H9 (cell line): Measurements from ENCODE around the gene RAB11FIP4. TPM values are rescaled to one million over a fixed set of nuclear protein-coding genes. Genes with fewer than 3 reads are reported as not detected.

Experiments
- DNase-seq: peaks from one replicate; pipeline ENCODE4 v3.0.0-alpha.2; 2017
- H2AFZ ChIP-seq: one replicate; pipeline ENCODE4 v1.6.1; 2013; ENCODE audit warnings: mild to moderate bottlenecking, low read length, control low read depth, moderate library complexity
- H2AK5ac ChIP-seq: 2 replicates; pipeline ENCODE4 v1.6.1; 2013; ENCODE audit warnings: low read length, control low read depth, mixed read lengths; ENCODE audit not compliant: insufficient read length
- H2BK120ac ChIP-seq: one replicate; pipeline ENCODE4 v1.6.1; 2013; ENCODE audit warnings: low read depth, mild to moderate bottlenecking, low read length, control low read depth, inconsistent platforms; ENCODE audit not compliant: poor library complexity, severe bottlenecking
- H2BK12ac ChIP-seq: 2 replicates; pipeline ENCODE4 v1.6.1; 2013; ENCODE audit warnings: low read length, control low read depth, mixed read lengths, low read depth; ENCODE audit not compliant: insufficient read length
- H2BK15ac ChIP-seq: 2 replicates; pipeline ENCODE4 v1.6.1; 2013; ENCODE audit warnings: low read depth, low read length, control low read depth
- H2BK20ac ChIP-seq: one replicate; pipeline ENCODE4 v1.6.1; 2013; ENCODE audit warnings: low read depth, mild to moderate bottlenecking, low read length, control low read depth, inconsistent platforms; ENCODE audit not compliant: poor library complexity, severe bottlenecking
- H2BK5ac ChIP-seq: 2 replicates; pipeline ENCODE4 v1.6.1; 2013; ENCODE audit warnings: low read length, control low read depth, mixed read lengths; ENCODE audit not compliant: insufficient read length
- H3K14ac ChIP-seq: 2 replicates; pipeline ENCODE4 v1.6.1; 2013; ENCODE audit warnings: low read length, control low read depth; ENCODE audit not compliant: insufficient read depth
- H3K18ac ChIP-seq: 2 replicates; pipeline ENCODE4 v1.6.1; 2013; ENCODE audit warnings: low read depth, mild to moderate bottlenecking, mixed read lengths, low read length, control low read depth; ENCODE audit not compliant: insufficient read length
- H3K23ac ChIP-seq: 2 replicates; pipeline ENCODE4 v1.6.1; 2013; ENCODE audit warnings: low read length, control low read depth, mixed read lengths, low read depth; ENCODE audit not compliant: insufficient read length
- H3K23me2 ChIP-seq: 2 replicates; pipeline ENCODE4 v1.6.1; 2013; ENCODE audit warnings: low read depth, mild to moderate bottlenecking, mixed read lengths, low read length, control low read depth; ENCODE audit not compliant: insufficient read length, poor library complexity, severe bottlenecking
- H3K27ac ChIP-seq: 2 replicates; pipeline ENCODE4 v1.5.1; 2013; ENCODE audit warnings: low read length, control low read depth, mixed read lengths, low read depth; ENCODE audit not compliant: insufficient read length
- H3K27me3 ChIP-seq: 2 replicates; pipeline ENCODE4 v1.6.1; 2013; ENCODE audit warnings: low read length, control low read depth, inconsistent platforms; ENCODE audit not compliant: insufficient read depth
- H3K4ac ChIP-seq: 2 replicates; pipeline ENCODE4 v1.6.1; 2013; ENCODE audit warnings: low read depth, mild to moderate bottlenecking, control low read depth, inconsistent platforms, low read length, moderate library complexity
- H3K4me1 ChIP-seq: 2 replicates; pipeline ENCODE4 v1.6.1; 2013; ENCODE audit warnings: low read length, control low read depth, inconsistent platforms; ENCODE audit not compliant: insufficient read depth
- H3K4me2 ChIP-seq: 2 replicates; pipeline ENCODE4 v1.6.1; 2013; ENCODE audit warnings: low read length, control low read depth, mixed read lengths; ENCODE audit not compliant: insufficient read length, insufficient read depth
- H3K56ac ChIP-seq: 2 replicates; pipeline ENCODE4 v1.6.1; 2013; ENCODE audit warnings: low read depth, mild to moderate bottlenecking, mixed read lengths, low read length, control low read depth; ENCODE audit not compliant: insufficient read length
- H3K79me1 ChIP-seq: 2 replicates; pipeline ENCODE4 v1.6.1; 2013; ENCODE audit warnings: low read depth, mild to moderate bottlenecking, moderate library complexity, low read length, control low read depth, inconsistent platforms; ENCODE audit not compliant: insufficient read depth, poor library complexity, severe bottlenecking
- H3K79me2 ChIP-seq: 2 replicates; pipeline ENCODE4 v1.6.1; 2013; ENCODE audit warnings: low read length, control low read depth, inconsistent platforms; ENCODE audit not compliant: insufficient read depth
- H3K9ac ChIP-seq: 2 replicates; pipeline ENCODE4 v1.6.1; 2013; ENCODE audit warnings: low read length, control low read depth, mixed read lengths; ENCODE audit not compliant: insufficient read length; ENCODE audit errors: extremely low read depth
- H3K9me3 ChIP-seq: one replicate; pipeline ENCODE4 v1.6.1; 2013; ENCODE audit warnings: low read depth, low read length, inconsistent platforms; ENCODE audit not compliant: control insufficient read depth
- H3T11ph ChIP-seq: one replicate; pipeline ENCODE4 v1.6.1; 2013; ENCODE audit warnings: mild to moderate bottlenecking, low read length, control low read depth, inconsistent platforms
- H4K20me1 ChIP-seq: one replicate; pipeline ENCODE4 v1.6.1; 2013; ENCODE audit not compliant: control insufficient read depth, insufficient read length, insufficient read depth
- H4K5ac ChIP-seq: 2 replicates; pipeline ENCODE4 v1.6.1; 2013; ENCODE audit warnings: low read depth, mild to moderate bottlenecking, mixed read lengths, low read length, control low read depth; ENCODE audit not compliant: insufficient read length
- H4K8ac ChIP-seq: replicated peaks from 2 replicates; pipeline ENCODE4 v1.6.1; 2013; ENCODE audit warnings: low read length, control low read depth, mixed read lengths, low read depth; ENCODE audit not compliant: insufficient read length
- H4K91ac ChIP-seq: 2 replicates; pipeline ENCODE4 v1.6.1; 2013; ENCODE audit warnings: low read depth, mild to moderate bottlenecking, moderate library complexity, mixed read lengths, low read length, control low read depth; ENCODE audit not compliant: insufficient read length
- H3K27ac Mint-ChIP-seq, 3 experiments: 2 replicates in 2 of 3; 3 replicates in 1 of 3; pipeline ENCODE4 v1.8.0; 2020 to 2021; ENCODE audit warnings: mixed read lengths in 3 of 3, mild to moderate bottlenecking in 1 of 3, moderate library complexity in 1 of 3
- H3K27me3 Mint-ChIP-seq: 2 replicates; pipeline ENCODE4 v1.8.0; 2021; ENCODE audit warnings: low read depth, mild to moderate bottlenecking, moderate library complexity, mixed read lengths
- H3K36me3 Mint-ChIP-seq, 3 experiments: 2 replicates in 2 of 3; 3 replicates in 1 of 3; pipeline ENCODE4 v1.8.0; 2020 to 2021; ENCODE audit warnings: low read depth in 3 of 3, mixed read lengths in 3 of 3; ENCODE audit not compliant: insufficient read depth in 1 of 3
- H3K4me1 Mint-ChIP-seq, 2 experiments: 2 replicates each; pipeline ENCODE4 v1.8.0; 2020; ENCODE audit warnings: mixed read lengths in 2 of 2
- H3K4me3 Mint-ChIP-seq, 2 experiments: 2 replicates in 1 of 2; 3 replicates in 1 of 2; pipeline ENCODE4 v1.8.0; 2020 to 2021; ENCODE audit warnings: mild to moderate bottlenecking in 2 of 2, mixed read lengths in 2 of 2, moderate library complexity in 1 of 2
- H3K9me3 Mint-ChIP-seq, 2 experiments: 2 replicates in 1 of 2; 3 replicates in 1 of 2; pipeline ENCODE4 v1.8.0; 2020; ENCODE audit warnings: mild to moderate bottlenecking in 2 of 2, mixed read lengths in 2 of 2, moderate library complexity in 1 of 2
- CTCF ChIP-seq: fragments of 200-600 bp; sonication (generic); conservative IDR thresholded peaks from 3 replicates; pipeline ENCODE4 v1.8.0; 2021; ENCODE audit warnings: antibody characterized with exemption, mild to moderate bottlenecking
- WGBS: extraction: QIAGEN DNeasy Blood & Tissue Kit; methylation state at CpG from one replicate; pipeline ENCODE4 v1.1.7; 2013; ENCODE audit warnings: missing lambda C conversion rate, low lambda C conversion rate, mixed read lengths; ENCODE audit not compliant: insufficient read length; ENCODE audit errors: extremely low coverage; 5-methylcytosine and 5-hydroxymethylcytosine counted together
- total RNA-seq: library from RNA; stranded (reverse); gene quantifications from 2 replicates; pipeline ENCODE4 v1.2.1, GENCODE V29; 2021

The RAB11FIP4 gene
- total RNA-seq, 1 experiment from 2014 or later: 25.7 TPM

GRCh38 chr17:31466096-31466760 lies 74.8 kb downstream of the RAB11FIP4 start:
- no peaks in the 10 kb centered on the region for H3K27me3 Mint-ChIP-seq
- peaks cover 33 to 34% of the 10 kb centered on the region in 2 experiments for H3K4me1 Mint-ChIP-seq
- H3K79me2 ChIP-seq: no peaks in the 10 kb centered on the region
- no peak overlapping the region for H3K18ac ChIP-seq
- H3K4me3 Mint-ChIP-seq: no peak overlapping the region
- H2BK5ac ChIP-seq: no peak overlapping the region
- peak overlapping the region; percentile 35 to 67 (median 49); a peak in 2 of 7 replicates for H3K27ac Mint-ChIP-seq
- H4K8ac ChIP-seq: no peak overlapping the region
- no CpG with 5 or more reads among the region's 12 CpGs for WGBS
- H3K27ac ChIP-seq: no peak overlapping the region
- H2BK12ac ChIP-seq: no peak overlapping the region
- H2BK20ac ChIP-seq: no peak overlapping the region
- H2AK5ac ChIP-seq: no peak overlapping the region
- H3K9me3 ChIP-seq: no peaks in the 10 kb centered on the region
- no peaks in the 10 kb centered on the region for H3K9me3 Mint-ChIP-seq
- TF ChIP-seq CTCF: no peak
- H3K27me3 ChIP-seq: no peaks in the 10 kb centered on the region
- H3K9ac ChIP-seq: no peak overlapping the region
- H3K4me2 ChIP-seq: no peak overlapping the region
- H4K20me1 ChIP-seq: no peaks in the 10 kb centered on the region
- H2BK120ac ChIP-seq: no peak overlapping the region
- H3K36me3 Mint-ChIP-seq: no peaks in the 10 kb centered on the region
- H4K91ac ChIP-seq: no peak overlapping the region
- DNase-seq: no peak
- H3K79me1 ChIP-seq: no peaks in the 10 kb centered on the region
- no peak overlapping the region for H2BK15ac ChIP-seq
- H3T11ph ChIP-seq: no peak overlapping the region
- no peak overlapping the region for H3K14ac ChIP-seq
- H3K23me2 ChIP-seq: no peaks in the 10 kb centered on the region
- no peak overlapping the region for H2AFZ ChIP-seq
- no peak overlapping the region for H3K4ac ChIP-seq
- no peak overlapping the region for H4K5ac ChIP-seq
- H3K56ac ChIP-seq: no peak overlapping the region
- no peak overlapping the region for H3K23ac ChIP-seq
- H3K4me1 ChIP-seq: peaks cover 16% of the 10 kb centered on the region; the same call in 1 of the 2 replicates
